Right renal pelvis (tissue), 4 donors: ENCODE results near the gene SCN1A. TPM values are rescaled to one million over a fixed set of nuclear protein-coding genes. Genes with fewer than 3 reads are reported as not detected.
"Not testable (repeated sequence)": the region's sequence is repeated elsewhere in the genome, so short reads cannot be mapped to it uniquely, and the experiment has no call there.

ENCODE experiments used
- DNase-seq, 4 donors: peaks; one replicate each; pipeline ENCODE4 v3.0.0-alpha.2; 2013; ENCODE audit warnings: low read depth in 4 of 4, low spot score in 3 of 4, missing footprints in 1 of 4
- polyA plus RNA-seq, 4 donors: library from polyadenylated mRNA; unstranded; fragments of 120-200 nt; gene quantifications; one replicate each; pipeline ENCODE4 v1.2.1, GENCODE V29; 2013; ENCODE audit not compliant: insufficient read length in 4 of 4

Gene SCN1A
- polyA plus RNA-seq, 4 donors, result 0.03 to 0.37 (median 0.21) TPM

- DNase-seq, result no peak
Observed at GRCh38 chr2:165990846-165991245, 137.0 kb downstream of the SCN1A start.

DNA sequence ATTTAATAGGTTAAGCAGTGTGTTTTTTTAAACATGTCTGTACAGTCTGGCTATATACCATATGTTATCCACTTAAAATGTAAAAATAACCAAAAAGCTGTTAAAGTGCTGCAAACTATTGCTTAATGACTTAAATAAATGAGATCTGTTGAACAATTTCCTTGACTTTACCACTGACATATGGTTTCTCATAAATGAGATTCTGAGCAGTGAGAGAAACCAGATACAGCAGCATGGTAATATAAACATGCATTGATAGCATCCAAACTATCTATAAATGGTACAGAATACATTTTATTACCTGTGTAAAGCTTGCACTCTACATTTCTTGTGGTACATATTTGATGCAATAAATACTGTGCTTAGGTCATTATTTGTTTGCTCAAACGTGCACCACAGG lies 138.0 kb downstream of the SCN1A start:
- no peak for DNase-seq

GRCh38 chr2:165985120-165985519 lies 142.7 kb downstream of the SCN1A start:
- DNase-seq, result no peak

GRCh38 chr2:165972161-165972560 lies 155.7 kb downstream of the SCN1A start:
- DNase-seq, result not testable (repeated sequence)

GRCh38 chr2:165970663-165971062 lies 157.2 kb downstream of the SCN1A start:
- no peak for DNase-seq

- DNase-seq, result no peak
Observed at GRCh38 chr2:165969227-165969626, 158.6 kb downstream of the SCN1A start.

DNA sequence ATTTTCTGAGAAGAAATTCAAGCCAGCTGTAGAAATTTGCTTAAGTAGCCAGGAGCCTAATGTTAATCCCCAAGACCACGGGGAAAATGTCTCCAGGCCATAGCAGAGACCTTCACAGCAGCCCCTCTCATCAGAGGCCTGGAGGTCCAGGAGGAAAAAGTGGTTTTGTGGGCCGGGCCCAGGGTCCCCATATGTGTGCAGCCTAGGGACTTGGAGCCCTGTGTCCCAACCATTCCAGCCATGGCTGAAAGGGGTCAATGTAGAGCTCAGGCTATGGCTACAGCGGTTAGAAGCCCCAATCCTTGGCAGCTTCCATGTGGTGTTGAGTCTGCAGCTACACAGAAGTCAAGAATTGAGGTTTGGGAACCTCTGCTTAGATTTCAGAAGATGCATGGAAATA lies 160.1 kb downstream of the SCN1A start:
- DNase-seq, result no peak

- no peak for DNase-seq
Observed at GRCh38 chr2:165961818-165962217, 166.0 kb downstream of the SCN1A start.

DNA sequence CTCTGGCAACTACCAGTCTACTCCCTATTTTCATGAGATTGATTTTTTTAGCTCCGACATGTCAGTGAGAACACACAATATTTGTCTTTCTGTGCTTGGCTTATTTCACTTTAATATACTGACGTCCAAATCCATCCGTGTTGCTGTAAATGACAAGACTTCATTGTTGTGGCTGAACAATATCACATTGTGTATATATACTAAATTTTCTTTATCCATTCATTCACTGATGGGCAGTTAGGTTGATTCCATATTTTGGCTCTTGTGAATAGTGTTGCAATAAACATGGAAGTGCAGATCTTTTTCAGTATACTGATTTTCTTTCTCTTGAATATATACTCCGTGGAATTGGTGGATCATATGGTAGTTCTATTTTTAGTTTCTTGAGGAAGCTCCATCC lies 168.4 kb downstream of the SCN1A start:
- no peak for DNase-seq

- DNase-seq, result no peak
Observed at GRCh38 chr2:165958313-165958960, 169.4 kb downstream of the SCN1A start.

DNA sequence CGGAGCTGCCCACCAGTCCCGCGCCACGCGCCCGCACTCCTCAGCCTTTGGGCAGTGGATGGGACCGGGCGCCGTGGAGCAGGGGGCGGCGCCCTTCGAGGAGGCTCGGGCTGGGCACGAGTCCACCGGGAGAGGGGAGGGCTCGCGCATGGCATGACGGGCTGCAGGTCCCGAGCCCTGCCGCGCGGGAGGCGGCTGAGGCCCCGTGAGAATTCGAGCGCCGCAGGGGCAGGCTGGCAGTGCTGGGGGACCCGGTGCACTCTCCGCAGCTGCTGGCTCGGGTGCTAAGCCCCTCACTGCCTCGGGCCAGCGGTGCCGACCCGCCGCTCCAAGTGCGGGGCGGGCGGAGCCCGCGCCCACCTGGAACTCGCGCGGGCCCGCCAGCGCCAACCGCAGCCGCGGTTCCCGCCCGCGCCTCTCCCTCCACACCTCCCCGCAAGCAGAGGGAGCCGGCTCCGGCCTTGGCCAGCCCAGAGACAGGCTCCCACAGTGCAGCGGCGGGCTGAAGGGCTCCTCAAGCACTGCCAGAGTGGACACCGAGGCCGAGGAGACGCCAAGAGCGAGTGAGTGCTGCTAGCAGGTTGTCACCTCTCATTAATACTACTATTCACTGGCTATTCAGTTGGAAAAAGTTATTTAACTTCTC lies 170.7 kb downstream of the SCN1A start:
- no peak for DNase-seq

- peak; percentile 90 to 91 (median 90) for DNase-seq
Observed at GRCh38 chr2:165953655-165954606, 173.9 kb downstream of the SCN1A start, which contains the start of gene TTC21B. Gene TTC21B (minus strand): TSS chr2:165953776. CDS start chr2:165953705, 71 bp downstream.

DNA sequence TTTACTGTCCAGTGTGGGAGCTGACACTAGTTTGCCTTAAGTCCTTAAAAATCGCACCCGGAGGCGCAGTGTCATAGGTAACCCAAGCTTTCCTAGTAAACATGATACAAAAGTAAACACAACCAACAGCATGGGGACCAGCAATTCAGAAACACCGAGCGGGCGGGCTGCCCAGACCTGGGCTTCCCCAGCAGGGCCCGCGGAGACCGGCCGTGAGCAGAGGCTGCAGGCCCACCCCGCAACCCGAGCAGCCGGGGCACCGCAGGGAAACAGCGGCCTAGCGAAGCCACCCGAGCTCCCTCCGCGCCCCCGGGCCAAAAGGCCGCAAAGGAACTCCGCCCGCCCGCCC lies 174.5 kb downstream of the SCN1A start:
- peak in 1 of 4 donors; percentile 28 for DNase-seq

DNA sequence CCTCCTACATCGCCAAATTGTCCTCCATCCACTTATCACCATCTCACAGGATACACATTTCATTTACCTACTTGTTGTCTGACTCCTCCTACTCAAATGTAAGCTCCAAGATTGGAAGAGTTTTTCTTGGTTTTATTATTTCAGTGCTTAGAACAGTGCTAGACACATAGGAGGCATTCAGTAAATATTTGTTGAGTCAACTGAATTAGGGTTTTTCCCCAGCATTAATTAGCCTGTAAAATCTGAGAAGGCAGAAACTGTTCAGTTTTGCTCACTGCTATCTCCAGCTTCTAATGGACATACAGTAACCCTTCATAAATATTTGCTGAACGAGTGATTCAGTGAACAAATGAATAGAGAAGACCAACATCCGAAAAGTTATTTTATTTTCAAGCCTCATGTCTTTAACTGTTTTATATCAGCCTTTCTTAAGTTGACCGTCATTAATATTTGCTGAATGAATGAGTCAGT lies 175.0 kb downstream of the SCN1A start:
- no peak for DNase-seq

DNA sequence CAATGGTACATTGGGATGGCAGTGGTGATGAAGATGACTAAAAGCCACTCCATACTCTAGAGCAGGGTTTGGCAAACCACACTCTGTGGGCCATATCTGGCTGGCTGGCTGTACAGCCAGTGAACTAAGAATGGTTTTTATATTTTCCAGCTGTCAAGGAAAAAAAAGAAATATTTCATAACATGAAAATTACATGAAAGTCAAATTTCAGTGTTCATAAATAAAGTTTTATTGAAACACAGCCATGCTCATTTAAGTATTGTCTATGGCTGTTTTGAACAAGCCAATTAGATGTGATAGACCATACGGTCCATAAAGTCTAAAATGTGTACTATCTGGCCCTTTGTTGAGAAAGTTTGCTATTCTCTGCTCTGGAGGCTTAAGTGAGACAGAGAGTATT lies 175.7 kb downstream of the SCN1A start:
- no peak for DNase-seq

GRCh38 chr2:165950438-165950837 lies 177.4 kb downstream of the SCN1A start:
- DNase-seq, result no peak

DNA sequence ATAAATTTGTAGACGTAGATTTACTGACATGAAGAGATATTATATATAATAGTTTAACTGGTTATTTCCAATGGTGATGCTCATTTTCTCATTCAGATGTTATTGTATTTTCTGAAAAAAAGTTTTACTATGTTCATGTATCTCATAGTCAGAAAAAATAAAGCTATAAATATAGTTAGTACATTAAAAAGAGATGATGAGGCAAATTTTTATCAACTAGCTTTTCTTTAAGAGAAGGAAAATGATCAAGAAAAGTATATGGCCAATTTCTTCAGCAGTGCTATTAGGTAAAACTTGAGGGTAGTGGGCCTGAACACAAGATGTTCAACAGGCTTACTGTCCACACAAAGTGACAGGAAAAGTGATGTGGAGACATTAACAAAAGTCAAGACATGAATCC lies 186.0 kb downstream of the SCN1A start:
- no peak for DNase-seq

DNA sequence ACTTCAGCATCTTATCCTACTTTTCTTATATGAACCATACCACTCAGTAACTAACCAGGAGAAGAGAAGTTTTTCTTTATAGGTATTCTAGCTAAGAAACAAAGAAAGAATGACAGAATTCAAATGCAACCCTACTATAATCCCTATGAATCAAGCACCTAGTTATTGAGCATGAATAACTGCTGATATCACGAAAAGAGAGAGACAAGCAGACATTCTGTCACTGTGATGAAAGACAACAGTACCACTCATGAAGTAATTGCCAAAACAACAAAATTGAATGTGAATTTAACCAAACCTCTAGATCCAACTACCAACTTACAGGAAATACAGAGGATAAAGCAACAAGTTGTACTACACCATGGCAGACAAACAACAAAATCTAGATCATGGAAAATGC lies 189.6 kb downstream of the SCN1A start:
- no peak for DNase-seq
